ENCODE results near the gene BCL11B. TPM values are rescaled to one million over a fixed set of nuclear protein-coding genes. Genes with fewer than 3 reads are reported as not detected.

BCL11B gene
- total RNA-seq, 1 experiment from 2014 or later: 0.05 TPM

GRCh38 chr14:99234961-99235571 is 36.9 kb downstream of the BCL11B start:
- POLR2A ChIA-PET: no interaction called here
- no peak overlapping the region for H3K4me3 ChIP-seq (ENCODE audit: low read depth, low read length)
- TF ChIP-seq CTCF (IDR thresholded peaks at IDR 0.05; ENCODE audit: insufficient read depth in 1 of 2, low read depth in 1 of 2, low read length in 1 of 2, severe bottlenecking in 1 of 2, unreplicated experiment in 1 of 2): no peak
- Mint-ChIP-seq H3K4me3 (ENCODE audit: unreplicated experiment) (no peak overlapping the region), H3K9me3 (ENCODE audit: unreplicated experiment) (no peaks in the 10 kb centered on the region), H3K4me1 (ENCODE audit: low read depth, unreplicated experiment) (no peaks in the 10 kb centered on the region), H3K36me3 (ENCODE audit: insufficient read depth, unreplicated experiment) (no peaks in the 10 kb centered on the region), H3K27me3 (ENCODE audit: insufficient read depth, unreplicated experiment) (peaks cover 5% of the 10 kb centered on the region), H3K27ac (ENCODE audit: unreplicated experiment) (no peak overlapping the region)
- H3K9me3 ChIP-seq: no peaks in the 10 kb centered on the region
- no peaks in the 10 kb centered on the region for H3K36me3 ChIP-seq (ENCODE audit: control insufficient read depth, insufficient read depth, low read length)
- intact Hi-C loops (cut with micrococcal nuclease; ENCODE audit: unreplicated experiment): no loop called here
- no peaks in the 10 kb centered on the region for H3K27me3 ChIP-seq (replicated peaks; ENCODE audit: control insufficient read depth, insufficient read depth, low read length)
- CTCF ChIA-PET: no interaction called here
- no TSS peak for BruUV-seq (replicated peaks)
- no peak for DNase-seq
- H3K4me1 ChIP-seq: no peaks in the 10 kb centered on the region

DNA sequence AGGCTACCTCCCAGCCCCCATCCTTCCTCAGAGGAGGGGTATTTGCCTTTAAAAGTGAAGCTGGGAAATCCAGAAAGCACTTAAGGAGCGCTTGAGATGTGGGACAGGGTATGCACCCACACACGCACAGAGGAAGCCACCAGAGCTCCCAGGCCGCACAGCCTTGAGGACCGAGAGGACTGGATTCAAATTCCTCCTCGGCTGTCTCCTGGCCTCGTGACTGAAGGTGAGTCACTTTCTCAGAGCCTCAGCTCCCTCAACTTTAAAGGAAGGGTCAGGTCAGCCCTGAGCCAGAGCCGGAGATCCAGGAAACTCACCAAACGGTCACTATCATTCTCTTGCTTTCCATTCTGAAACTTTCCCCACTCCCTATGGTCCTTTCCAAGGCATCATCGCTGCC is 37.6 kb downstream of the BCL11B start:
- ChIA-PET CTCF (no interaction called here), POLR2A (no interaction called here)
- no peaks in the 10 kb centered on the region for H3K27me3 Mint-ChIP-seq (ENCODE audit: insufficient read depth, unreplicated experiment)
- intact Hi-C loops (cut with micrococcal nuclease; ENCODE audit: unreplicated experiment): no loop called here
- Histone ChIP-seq H3K4me3 (ENCODE audit: low read depth, low read length) (no peak overlapping the region), H3K27me3 (replicated peaks; ENCODE audit: control insufficient read depth, insufficient read depth, low read length) (no peaks in the 10 kb centered on the region), H3K36me3 (ENCODE audit: control insufficient read depth, insufficient read depth, low read length) (no peaks in the 10 kb centered on the region), H3K4me1 (no peaks in the 10 kb centered on the region), H3K9me3 (no peaks in the 10 kb centered on the region)
- no peak for DNase-seq
- no peak overlapping the region for H3K4me3 Mint-ChIP-seq (ENCODE audit: unreplicated experiment)
- H3K4me1 Mint-ChIP-seq (ENCODE audit: low read depth, unreplicated experiment): no peaks in the 10 kb centered on the region
- no peak for TF ChIP-seq CTCF (IDR thresholded peaks at IDR 0.05; ENCODE audit: insufficient read depth in 1 of 2, low read depth in 1 of 2, low read length in 1 of 2, severe bottlenecking in 1 of 2, unreplicated experiment in 1 of 2)
- BruUV-seq (replicated peaks): no TSS peak
- H3K27ac Mint-ChIP-seq (ENCODE audit: unreplicated experiment): no peak overlapping the region
- H3K9me3 Mint-ChIP-seq (ENCODE audit: unreplicated experiment): no peaks in the 10 kb centered on the region
- no peaks in the 10 kb centered on the region for H3K36me3 Mint-ChIP-seq (ENCODE audit: insufficient read depth, unreplicated experiment)

- no peak overlapping the region for H3K27ac Mint-ChIP-seq (ENCODE audit: unreplicated experiment)
- no peaks in the 10 kb centered on the region for H3K36me3 ChIP-seq (ENCODE audit: control insufficient read depth, insufficient read depth, low read length)
- POLR2A ChIA-PET: no interaction called here
- H3K4me3 Mint-ChIP-seq (ENCODE audit: unreplicated experiment): no peak overlapping the region
- H3K4me3 ChIP-seq (ENCODE audit: low read depth, low read length): no peak overlapping the region
- intact Hi-C loops (cut with micrococcal nuclease; ENCODE audit: unreplicated experiment): no loop called here
- H3K36me3 Mint-ChIP-seq (ENCODE audit: insufficient read depth, unreplicated experiment): no peaks in the 10 kb centered on the region
- CTCF ChIA-PET: no interaction called here
- no peaks in the 10 kb centered on the region for H3K27me3 Mint-ChIP-seq (ENCODE audit: insufficient read depth, unreplicated experiment)
- no peaks in the 10 kb centered on the region for H3K4me1 Mint-ChIP-seq (ENCODE audit: low read depth, unreplicated experiment)
- DNase-seq: no peak
- H3K4me1 ChIP-seq: no peaks in the 10 kb centered on the region
- no peaks in the 10 kb centered on the region for H3K27me3 ChIP-seq (replicated peaks; ENCODE audit: control insufficient read depth, insufficient read depth, low read length)
- H3K9me3 ChIP-seq: no peaks in the 10 kb centered on the region
- BruUV-seq (replicated peaks): no TSS peak
- no peaks in the 10 kb centered on the region for H3K9me3 Mint-ChIP-seq (ENCODE audit: unreplicated experiment)
- TF ChIP-seq CTCF (IDR thresholded peaks at IDR 0.05; ENCODE audit: insufficient read depth in 1 of 2, low read depth in 1 of 2, low read length in 1 of 2, severe bottlenecking in 1 of 2, unreplicated experiment in 1 of 2): no peak
These were observed 38.6 kb downstream of the BCL11B start for GRCh38 chr14:99233222-99234035.
